Glutamatergic neuron (in vitro differentiated cells): ENCODE results near the gene TMEM250. TPM values are rescaled to one million over a fixed set of nuclear protein-coding genes. Genes with fewer than 3 reads are reported as not detected.
A peak's percentile ranks its signal among the peaks of the same experiment; 100 is the strongest.

Source experiments
- DNase-seq: peaks from one replicate; pipeline ENCODE4 v3.0.0; 2022
- H3K27ac Mint-ChIP-seq: one replicate; pipeline ENCODE4 v1.8.0; 2020; ENCODE audit warnings: mild to moderate bottlenecking, mixed read lengths, inconsistent platforms; ENCODE audit not compliant: unreplicated experiment
- H3K27me3 Mint-ChIP-seq: one replicate; pipeline ENCODE4 v1.8.0; 2020; ENCODE audit warnings: mild to moderate bottlenecking, moderate library complexity, mixed read lengths, inconsistent platforms; ENCODE audit not compliant: unreplicated experiment
- H3K36me3 Mint-ChIP-seq: one replicate; pipeline ENCODE4 v1.8.0; 2020; ENCODE audit warnings: mild to moderate bottlenecking, mixed read lengths, inconsistent platforms; ENCODE audit not compliant: unreplicated experiment
- H3K4me1 Mint-ChIP-seq: one replicate; pipeline ENCODE4 v1.8.0; 2020; ENCODE audit warnings: mild to moderate bottlenecking, low read depth, mixed read lengths, inconsistent platforms; ENCODE audit not compliant: unreplicated experiment
- H3K4me3 Mint-ChIP-seq: one replicate; pipeline ENCODE4 v1.8.0; 2020; ENCODE audit warnings: mild to moderate bottlenecking, mixed read lengths, inconsistent platforms; ENCODE audit not compliant: unreplicated experiment
- H3K9me3 Mint-ChIP-seq: one replicate; pipeline ENCODE4 v1.8.0; 2020; ENCODE audit warnings: mild to moderate bottlenecking, moderate library complexity, mixed read lengths, inconsistent platforms; ENCODE audit not compliant: unreplicated experiment
- total RNA-seq: library from RNA; stranded (reverse); fragmentation: NEBNext Ultra II Directional; extraction: Animal tissue kit (Norgen Biotek cat#: 25700); gene quantifications from one replicate; pipeline ENCODE4 v1.2.1, GENCODE V29; 2021; ENCODE audit not compliant: unreplicated experiment
- TF ChIP-seq, protein P1 (sequence below): fragments of 200-600 bp; sonication (generic); IDR thresholded peaks from one replicate; pipeline ENCODE4 v1.5.0; 2021; ENCODE audit not compliant: partially characterized antibody, unreplicated experiment

Gene TMEM250
- total RNA-seq, 1 donor from 2014 or later: 16.0 TPM

- no peak for DNase-seq
- peaks cover 6% of the 10 kb centered on the region for H3K4me1 Mint-ChIP-seq
- H3K27me3 Mint-ChIP-seq: peaks cover 10% of the 10 kb centered on the region
- no peaks in the 10 kb centered on the region for H3K36me3 Mint-ChIP-seq
- H3K4me3 Mint-ChIP-seq: no peak overlapping the region
- TF ChIP-seq, protein P1, sequence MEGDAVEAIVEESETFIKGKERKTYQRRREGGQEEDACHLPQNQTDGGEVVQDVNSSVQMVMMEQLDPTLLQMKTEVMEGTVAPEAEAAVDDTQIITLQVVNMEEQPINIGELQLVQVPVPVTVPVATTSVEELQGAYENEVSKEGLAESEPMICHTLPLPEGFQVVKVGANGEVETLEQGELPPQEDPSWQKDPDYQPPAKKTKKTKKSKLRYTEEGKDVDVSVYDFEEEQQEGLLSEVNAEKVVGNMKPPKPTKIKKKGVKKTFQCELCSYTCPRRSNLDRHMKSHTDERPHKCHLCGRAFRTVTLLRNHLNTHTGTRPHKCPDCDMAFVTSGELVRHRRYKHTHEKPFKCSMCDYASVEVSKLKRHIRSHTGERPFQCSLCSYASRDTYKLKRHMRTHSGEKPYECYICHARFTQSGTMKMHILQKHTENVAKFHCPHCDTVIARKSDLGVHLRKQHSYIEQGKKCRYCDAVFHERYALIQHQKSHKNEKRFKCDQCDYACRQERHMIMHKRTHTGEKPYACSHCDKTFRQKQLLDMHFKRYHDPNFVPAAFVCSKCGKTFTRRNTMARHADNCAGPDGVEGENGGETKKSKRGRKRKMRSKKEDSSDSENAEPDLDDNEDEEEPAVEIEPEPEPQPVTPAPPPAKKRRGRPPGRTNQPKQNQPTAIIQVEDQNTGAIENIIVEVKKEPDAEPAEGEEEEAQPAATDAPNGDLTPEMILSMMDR: no peak
- no peak overlapping the region for H3K27ac Mint-ChIP-seq
- H3K9me3 Mint-ChIP-seq: peaks cover 10% of the 10 kb centered on the region
Observed at GRCh38 chr9:136093995-136094881, 24.4 kb downstream of the TMEM250 start.

- DNase-seq: no peak
- Mint-ChIP-seq H3K27ac (no peak overlapping the region), H3K27me3 (peaks cover 9% of the 10 kb centered on the region), H3K9me3 (peaks cover 9% of the 10 kb centered on the region), H3K4me1 (peaks cover 6% of the 10 kb centered on the region), H3K4me3 (peak overlapping the region; percentile 50), H3K36me3 (no peaks in the 10 kb centered on the region)
- TF ChIP-seq, protein P1: no peak
Observed at GRCh38 chr9:136093346-136093986, 25.2 kb downstream of the TMEM250 start.

- no peak overlapping the region for H3K27ac Mint-ChIP-seq
Observed at GRCh38 chr9:136092741-136093140, 25.9 kb downstream of the TMEM250 start.

DNA sequence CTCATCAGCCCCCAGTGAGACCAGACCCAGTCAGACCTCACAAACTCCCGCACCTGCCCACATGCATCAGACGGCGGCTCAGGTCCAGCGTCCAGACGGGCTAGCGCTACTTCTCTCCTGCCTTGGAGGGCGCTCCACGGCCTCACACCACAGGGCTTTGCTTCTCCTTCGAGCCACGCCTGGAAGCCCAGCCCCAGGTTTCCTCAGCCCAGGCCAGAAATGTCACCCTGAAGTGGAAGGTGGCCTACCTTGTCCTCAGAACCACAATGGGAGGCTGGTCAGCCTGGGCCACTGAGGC lies 26.4 kb downstream of the TMEM250 start:
- Mint-ChIP-seq H3K27me3 (peaks cover 4% of the 10 kb centered on the region), H3K9me3 (peaks cover 2% of the 10 kb centered on the region), H3K27ac (no peak overlapping the region), H3K4me1 (peaks cover 6% of the 10 kb centered on the region), H3K4me3 (no peak overlapping the region), H3K36me3 (no peaks in the 10 kb centered on the region)
- TF ChIP-seq, protein P1: no peak
- DNase-seq: no peak

More at GRCh38 chr9:136092741-136093140, 25.9 kb downstream of the TMEM250 start:
- no peak for DNase-seq
- Mint-ChIP-seq H3K27me3 (peaks cover 6% of the 10 kb centered on the region), H3K4me1 (peaks cover 6% of the 10 kb centered on the region), H3K36me3 (no peaks in the 10 kb centered on the region), H3K9me3 (peaks cover 6% of the 10 kb centered on the region), H3K4me3 (peak overlapping the region; percentile 50)
- TF ChIP-seq, protein P1: no peak
